HG02610 (cell line): ENCODE data around the gene STING1.
"Not testable (repeated sequence)": the region's sequence is repeated elsewhere in the genome, so short reads cannot be mapped to it uniquely, and the experiment has no call there.

Experiments
- ATAC-seq: cut with Tn5 transposase; IDR thresholded peaks from one replicate; pipeline ENCODE4 v1.9.1; 2021; ENCODE audit warnings: mild to moderate bottlenecking, moderate library complexity; ENCODE audit not compliant: unreplicated experiment

STING1 gene

DNA sequence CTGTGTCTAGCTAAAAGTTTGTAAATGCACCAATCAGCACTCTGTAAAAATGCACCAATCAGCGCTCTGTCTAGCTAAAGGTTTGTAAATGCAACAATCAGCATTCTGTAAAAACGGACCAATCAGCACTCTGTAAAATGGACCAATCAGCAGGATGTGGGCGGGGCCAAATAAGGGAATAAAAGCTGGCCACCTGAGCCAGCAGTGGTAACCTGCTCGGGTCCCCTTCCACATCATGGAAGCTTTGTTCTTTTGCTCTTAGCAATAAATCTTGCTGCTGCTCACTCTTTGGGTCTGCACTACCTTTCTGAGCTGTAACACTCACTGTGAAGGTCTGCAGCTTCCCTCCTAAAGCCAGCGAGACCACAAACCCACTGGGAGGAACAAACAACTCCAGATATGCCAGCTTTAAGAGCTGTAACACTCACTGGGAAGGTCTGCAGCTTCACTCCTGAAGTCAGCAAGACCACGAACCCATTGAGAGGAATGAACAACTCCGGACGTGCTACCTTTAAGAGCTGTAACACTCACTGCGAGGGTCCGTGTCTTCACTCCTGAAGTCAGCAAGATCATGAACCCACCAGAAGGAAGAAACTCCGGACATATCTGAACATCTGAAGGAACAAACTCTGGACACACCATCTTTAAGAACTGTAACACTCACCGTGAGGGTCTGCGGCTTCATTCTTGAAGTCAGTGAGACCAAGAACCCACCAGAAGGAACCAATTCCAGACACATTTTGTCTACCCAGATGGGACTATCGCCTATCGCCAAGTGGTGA lies 20.7 kb upstream of the STING1 start:
- not testable (repeated sequence) for ATAC-seq

DNA sequence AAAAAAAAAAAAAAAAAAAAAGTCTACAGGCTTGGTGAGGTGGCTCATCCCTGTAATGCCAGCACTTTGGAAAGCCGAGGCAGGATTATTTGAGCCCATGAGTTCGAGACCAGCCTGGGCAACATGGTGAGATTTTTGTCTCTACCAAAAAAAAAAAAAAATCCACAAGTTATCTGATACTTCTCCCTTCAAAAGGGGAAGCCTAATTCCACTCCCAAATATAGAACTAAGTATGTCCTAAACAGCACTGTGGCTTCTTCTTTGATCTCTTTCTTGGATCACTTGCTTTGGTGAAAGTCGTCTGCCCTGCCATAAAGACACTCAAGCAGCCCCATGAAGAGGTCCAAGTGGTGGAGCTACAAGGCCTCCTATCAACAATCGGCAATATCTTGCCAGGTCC lies 18.8 kb upstream of the STING1 start:
- ATAC-seq = no peak

- ATAC-seq = no peak
Observed at GRCh38 chr5:139495638-139496435, 13.3 kb upstream of the STING1 start.

GRCh38 chr5:139494832-139495231 lies 12.3 kb upstream of the STING1 start:
- no peak for ATAC-seq

DNA sequence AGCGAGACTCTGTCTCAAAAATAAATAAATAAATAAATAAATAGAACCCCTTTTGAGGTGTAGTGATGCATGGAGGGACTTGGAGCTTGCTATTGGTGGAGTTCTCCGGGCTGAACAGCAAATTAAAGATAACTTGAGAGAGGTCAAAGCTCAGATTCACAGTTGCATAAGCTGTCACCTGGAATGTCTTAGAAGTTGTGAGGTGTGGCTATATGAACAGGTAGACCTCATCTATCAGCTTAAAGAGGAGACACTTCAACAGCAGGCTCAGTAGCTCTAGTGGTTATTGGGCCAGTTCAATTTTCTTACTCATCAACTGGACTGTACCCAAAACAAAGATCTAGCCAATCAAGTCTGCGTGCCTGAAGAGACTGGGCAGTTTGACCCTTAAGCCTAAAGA lies 11.7 kb upstream of the STING1 start:
- ATAC-seq = no peak

GRCh38 chr5:139492700-139493192 lies 10.2 kb upstream of the STING1 start:
- ATAC-seq = no peak

GRCh38 chr5:139488260-139488659 lies 5.7 kb upstream of the STING1 start:
- ATAC-seq = no peak

DNA sequence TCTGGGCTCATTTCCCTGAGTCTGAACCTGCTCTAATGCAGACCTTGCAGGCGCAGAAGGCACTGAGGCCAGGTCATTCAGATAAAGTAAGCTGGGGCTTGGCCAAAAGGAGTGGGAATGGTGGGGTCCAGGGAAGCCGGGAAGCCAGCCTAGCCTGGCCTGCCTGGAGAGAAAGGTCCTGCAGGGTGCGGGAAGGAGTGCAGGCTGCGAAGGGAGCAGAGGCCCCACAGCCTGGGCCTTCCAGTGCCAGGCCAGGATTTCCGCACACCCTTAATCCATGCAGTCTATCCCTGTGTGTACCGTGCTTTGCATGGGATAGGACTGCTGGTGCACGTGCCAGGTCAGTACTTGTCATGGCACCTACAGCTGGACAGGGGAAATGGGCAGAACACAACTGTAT lies 3.6 kb upstream of the STING1 start:
- no peak for ATAC-seq

- not testable (repeated sequence) for ATAC-seq
Observed at GRCh38 chr5:139482890-139483208, 291 bp upstream of the STING1 start.

GRCh38 chr5:139481580-139482049 lies 943 bp downstream of the STING1 start:
- peak; percentile 30 for ATAC-seq

- ATAC-seq = peak; percentile 11
Observed at GRCh38 chr5:139481122-139481533, 1.4 kb downstream of the STING1 start.

DNA sequence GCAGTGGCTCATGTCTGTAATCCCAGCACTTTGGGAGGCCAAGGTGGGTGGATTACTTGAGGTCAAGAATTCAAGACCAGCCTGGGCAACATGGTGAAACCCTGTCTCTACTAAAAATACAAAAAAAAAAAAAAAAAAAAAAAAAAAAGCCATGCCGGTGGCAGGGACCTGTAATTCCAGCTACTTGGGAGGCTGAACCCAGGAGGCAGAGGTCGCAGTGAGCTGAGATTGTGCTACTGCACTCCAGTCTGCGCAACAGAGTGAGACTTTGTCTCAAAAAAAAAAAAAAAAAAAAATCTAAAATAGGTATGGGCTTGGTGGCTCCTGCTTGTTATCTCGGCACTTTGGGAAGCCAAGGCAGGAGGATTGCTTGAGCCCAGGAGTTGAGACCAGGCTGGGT lies 2.8 kb downstream of the STING1 start:
- not testable (repeated sequence) for ATAC-seq

- not testable (repeated sequence) for ATAC-seq
Observed at GRCh38 chr5:139478657-139479423, 3.7 kb downstream of the STING1 start.

GRCh38 chr5:139475865-139476617 lies 6.5 kb downstream of the STING1 start:
- no peak for ATAC-seq

GRCh38 chr5:139474890-139475791 lies 7.4 kb downstream of the STING1 start:
- no peak for ATAC-seq

- ATAC-seq = peak; percentile 41
Observed at GRCh38 chr5:139473565-139473964, 9.0 kb downstream of the STING1 start.

DNA sequence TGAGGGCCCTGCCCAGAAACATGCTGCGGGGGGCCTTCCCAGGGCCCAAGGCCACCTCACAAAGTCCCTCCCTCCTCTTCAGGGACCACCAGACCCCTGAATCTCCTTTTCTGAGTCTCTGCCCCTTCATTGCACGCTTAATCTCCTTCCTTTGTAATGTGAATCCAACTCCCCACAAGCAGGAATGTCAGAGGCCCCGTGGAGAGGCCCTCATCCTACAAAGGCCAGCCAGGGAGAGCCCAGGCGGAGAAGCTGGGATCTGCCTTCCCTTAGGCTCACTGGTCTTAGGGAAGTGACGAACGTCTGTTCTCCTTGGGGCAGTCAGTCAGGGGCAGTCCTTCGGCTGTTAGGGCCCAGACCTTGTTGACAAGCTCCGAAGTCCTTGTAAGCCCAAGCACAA lies 9.5 kb downstream of the STING1 start:
- no peak for ATAC-seq

- ATAC-seq = no peak
Observed at GRCh38 chr5:139472386-139473030, 10.1 kb downstream of the STING1 start.

GRCh38 chr5:139470821-139471300 lies 11.7 kb downstream of the STING1 start, which contains the start of gene SMIM33:
SMIM33 (plus strand) TSS chr5:139471004; CDS start chr5:139471122, 118 bp downstream.
- ATAC-seq = no peak
